ENCODE measurements around the gene SWT1.

The SWT1 gene

GRCh38 chr1:185341196-185341781 lies 184.3 kb downstream of the SWT1 start:
- Histone ChIP-seq H3K9me3 (ENCODE audit: insufficient read depth, low read length, severe bottlenecking) (no peaks in the 10 kb centered on the region), H2AFZ (ENCODE audit: low read depth, low read length) (no peak overlapping the region), H3K79me2 (ENCODE audit: insufficient read depth, low read length) (no peaks in the 10 kb centered on the region), H3K36me3 (ENCODE audit: insufficient read depth, low read length) (no peaks in the 10 kb centered on the region), H3K27me3 (ENCODE audit: insufficient read depth, low read length, poor library complexity) (no peaks in the 10 kb centered on the region), H3K27ac (ENCODE audit: low read length) (no peak overlapping the region), H3K9ac (ENCODE audit: low read depth, low read length) (no peak overlapping the region), H3K4me2 (ENCODE audit: insufficient read depth, low read length) (no peak overlapping the region), H4K20me1 (ENCODE audit: insufficient read depth, low read length) (no peaks in the 10 kb centered on the region), H3K4me1 (ENCODE audit: insufficient read depth, low read length) (peaks cover 35% of the 10 kb centered on the region), H3K4me3 (ENCODE audit: low read depth in 1 of 2, low read length in 2 of 2) (no peak overlapping the region)
- ATAC-seq (ENCODE audit: insufficient read depth, low read depth) (no peak), DNase-seq (no peak)
- TF ChIP-seq EZH2 (IDR thresholded peaks at IDR 0.05; ENCODE audit: borderline replicate concordance, low read depth, low read length, severe bottlenecking) (no peak), CTCF (IDR thresholded peaks at IDR 0.05; ENCODE audit: borderline replicate concordance, extremely low read depth, low read length, poor library complexity, severe bottlenecking) (no peak)
